Smooth muscle cell (in vitro differentiated cells): ENCODE measurements around the gene GARNL3. TPM values are rescaled to one million over a fixed set of nuclear protein-coding genes. Genes with fewer than 3 reads are reported as not detected.

Experiments used
- DNase-seq: peaks from one replicate; lab custom pipeline; 2025; ENCODE audit not compliant: unreplicated experiment; lab: John Stamatoyannopoulos, UW
- H2AFZ ChIP-seq: fragments of 200-600 bp; sonication (generic); 2 replicates; pipeline ENCODE4 v1.6.0; 2016; ENCODE audit warnings: antibody characterized with exemption, low read depth, mild to moderate bottlenecking
- H3F3A ChIP-seq: fragments of 200-600 bp; sonication (generic); 2 replicates; pipeline ENCODE4 v1.6.0; 2017; ENCODE audit warnings: antibody characterized with exemption, low read depth
- H3K27ac ChIP-seq: fragments of 200-600 bp; sonication (generic); 2 replicates; pipeline ENCODE4 v1.5.1; 2016; ENCODE audit warnings: low read depth, mild to moderate bottlenecking
- H3K27me3 ChIP-seq: fragments of 200-600 bp; sonication (generic); 2 replicates; pipeline ENCODE4 v1.6.1; 2016; ENCODE audit warnings: low read depth, mild to moderate bottlenecking
- H3K36me3 ChIP-seq: fragments of 200-600 bp; sonication (generic); 2 replicates; pipeline ENCODE4 v1.5.1; 2016; ENCODE audit warnings: low read depth
- H3K4me1 ChIP-seq: fragments of 200-600 bp; sonication (generic); 2 replicates; pipeline ENCODE4 v1.5.1; 2016; ENCODE audit warnings: low read depth
- H3K4me2 ChIP-seq: fragments of 200-600 bp; sonication (generic); 2 replicates; pipeline ENCODE4 v1.6.0; 2016; ENCODE audit warnings: mild to moderate bottlenecking
- H3K4me3 ChIP-seq: fragments of 200-600 bp; sonication (generic); 2 replicates; pipeline ENCODE4 v1.5.1; 2016; ENCODE audit warnings: mild to moderate bottlenecking
- H3K79me2 ChIP-seq: fragments of 200-600 bp; sonication (generic); 2 replicates; pipeline ENCODE4 v1.6.0; 2016; ENCODE audit warnings: low read depth, mild to moderate bottlenecking
- H3K9ac ChIP-seq: fragments of 200-600 bp; sonication (generic); 2 replicates; pipeline ENCODE4 v1.6.0; 2016; ENCODE audit warnings: low read depth
- H3K9me3 ChIP-seq: fragments of 200-600 bp; sonication (generic); replicated peaks from 2 replicates; pipeline ENCODE4 v1.5.1; 2016; ENCODE audit warnings: low read depth
- H4K20me1 ChIP-seq: fragments of 200-600 bp; sonication (generic); 2 replicates; pipeline ENCODE4 v1.6.0; 2016; ENCODE audit warnings: low read depth
- CTCF ChIP-seq: fragments of 200-600 bp; sonication (generic); IDR thresholded peaks from 2 replicates; pipeline ENCODE4 v1.5.1; 2017; ENCODE audit warnings: borderline replicate concordance, mild to moderate bottlenecking, antibody characterized with exemption; ENCODE audit not compliant: insufficient read depth, poor library complexity, severe bottlenecking
- WGBS: methylation state at CpG from one replicate; pipeline ENCODE4 v1.1.7; 2016; ENCODE audit warnings: low lambda C conversion rate; 5-methylcytosine and 5-hydroxymethylcytosine counted together
- polyA plus RNA-seq: library from polyadenylated mRNA; unstranded; fragments of >200 nt; fragmentation: Nextera tagmentation; extraction: Ambion mirVana; gene quantifications from 2 replicates; pipeline ENCODE4 v1.2.1, GENCODE V29; 2016
- total RNA-seq: library from RNA; depleted of rRNA; stranded (reverse); fragments of >200 nt; gene quantifications from 2 replicates; pipeline ENCODE4 v1.2.3, GENCODE V29; 2014

GARNL3 gene
- total and polyA plus RNA-seq, 2 experiments from 2014 or later = 4.7 to 18.5 TPM

GRCh38 chr9:127313042-127313560 is 48.5 kb downstream of the GARNL3 start:
- no peaks in the 10 kb centered on the region for H4K20me1 ChIP-seq
- H3K9me3 ChIP-seq = no peaks in the 10 kb centered on the region
- 93% methylated on average over 7 of the region's 7 CpGs for WGBS

GRCh38 chr9:127314911-127315310 is 50.3 kb downstream of the GARNL3 start:
- no peaks in the 10 kb centered on the region for H3K27me3 ChIP-seq
- H3K9me3 ChIP-seq = no peaks in the 10 kb centered on the region
- H2AFZ ChIP-seq = no peak overlapping the region
- TF ChIP-seq CTCF = no peak
- H3K79me2 ChIP-seq = no peaks in the 10 kb centered on the region
- H3K4me1 ChIP-seq = no peaks in the 10 kb centered on the region
- no peak for DNase-seq
- no peak overlapping the region for H3K4me3 ChIP-seq
- H3K36me3 ChIP-seq = no peaks in the 10 kb centered on the region
- H3K9ac ChIP-seq = no peak overlapping the region
- peaks cover 11% of the 10 kb centered on the region for H3F3A ChIP-seq
- no peak overlapping the region for H3K27ac ChIP-seq
- H4K20me1 ChIP-seq = no peaks in the 10 kb centered on the region
- WGBS = 98% methylated on average over 2 of the region's 2 CpGs
- no peak overlapping the region for H3K4me2 ChIP-seq

More at GRCh38 chr9:127313042-127313560, 48.5 kb downstream of the GARNL3 start:
- Histone ChIP-seq H3K27ac (no peak overlapping the region), H3K79me2 (no peaks in the 10 kb centered on the region), H3K4me1 (peaks cover 3% of the 10 kb centered on the region), H3K9ac (no peak overlapping the region), H3K4me2 (no peak overlapping the region), H2AFZ (no peak overlapping the region), H3F3A (peaks cover 13% of the 10 kb centered on the region), H3K4me3 (no peak overlapping the region), H3K36me3 (no peaks in the 10 kb centered on the region), H3K27me3 (no peaks in the 10 kb centered on the region)
- no peak for DNase-seq
- no peak for TF ChIP-seq CTCF

GRCh38 chr9:127316586-127317323 is 52.2 kb downstream of the GARNL3 start:
- H3F3A ChIP-seq = peaks cover 11% of the 10 kb centered on the region
- H3K36me3 ChIP-seq = no peaks in the 10 kb centered on the region
- WGBS = 55% methylated on average over 5 of the region's 5 CpGs
- no peak overlapping the region for H3K4me3 ChIP-seq
- no peak overlapping the region for H3K9ac ChIP-seq
- no peaks in the 10 kb centered on the region for H3K9me3 ChIP-seq
- no peak for TF ChIP-seq CTCF
- no peak overlapping the region for H2AFZ ChIP-seq
- no peaks in the 10 kb centered on the region for H3K79me2 ChIP-seq
- no peaks in the 10 kb centered on the region for H3K4me1 ChIP-seq
- no peak overlapping the region for H3K27ac ChIP-seq
- no peaks in the 10 kb centered on the region for H4K20me1 ChIP-seq
- no peak for DNase-seq
- H3K4me2 ChIP-seq = no peak overlapping the region
- H3K27me3 ChIP-seq = no peaks in the 10 kb centered on the region
